K562 treated with DMSO at 1 percent for 12 hours (cell line): ENCODE measurements around the gene VPS13D. TPM values are rescaled to one million over a fixed set of nuclear protein-coding genes. Genes with fewer than 3 reads are reported as not detected.

Experiments used
- total RNA-seq: library from RNA; unstranded; fragments of 300-600 nt; gene quantifications from 2 replicates; pipeline ENCODE4 v1.2.3, GENCODE V29; 2022; ENCODE audit not compliant: insufficient read depth

Gene VPS13D
- total RNA-seq = 17.2 and 42.6 TPM in 2 replicates

GRCh38 chr1:12229835-12230548 lies at the start of gene VPS13D:
TSS of gene VPS13D (plus strand) at chr1:12230030. CDS start at chr1:12234267, 4,237 bp downstream.

Other genes with a start within 250 kb of the VPS13D start
- 45.9 and 94.9 TPM in 2 replicates for gene MFN2, start 249.6 kb upstream of the VPS13D start, total RNA-seq
- gene MIIP, start 210.5 kb upstream of the VPS13D start, total RNA-seq = 91.0 and 117 TPM in 2 replicates
- gene TNFRSF8, start 166.7 kb upstream of the VPS13D start, total RNA-seq = 5.3 and 9.1 TPM in 2 replicates
- gene TNFRSF1B, start 63.0 kb upstream of the VPS13D start, total RNA-seq = 45.1 and 71.0 TPM in 2 replicates